Stimulated activated CD8-positive, alpha-beta memory T cell treated with anti-CD3 and anti-CD28 coated beads, Interleukin-4, amount 100 ng/mL, for 48 hours (primary cell): Measurements from ENCODE around the gene TRIM4.
A peak's percentile ranks its signal among the peaks of the same experiment; 100 is the strongest.
"Not testable (repeated sequence)": the region's sequence is repeated elsewhere in the genome, so short reads cannot be mapped to it uniquely, and the experiment has no call there.

Source experiments
- DNase-seq: peaks from one replicate; pipeline ENCODE4 v3.0.0-alpha.2; 2020

Gene TRIM4

DNA sequence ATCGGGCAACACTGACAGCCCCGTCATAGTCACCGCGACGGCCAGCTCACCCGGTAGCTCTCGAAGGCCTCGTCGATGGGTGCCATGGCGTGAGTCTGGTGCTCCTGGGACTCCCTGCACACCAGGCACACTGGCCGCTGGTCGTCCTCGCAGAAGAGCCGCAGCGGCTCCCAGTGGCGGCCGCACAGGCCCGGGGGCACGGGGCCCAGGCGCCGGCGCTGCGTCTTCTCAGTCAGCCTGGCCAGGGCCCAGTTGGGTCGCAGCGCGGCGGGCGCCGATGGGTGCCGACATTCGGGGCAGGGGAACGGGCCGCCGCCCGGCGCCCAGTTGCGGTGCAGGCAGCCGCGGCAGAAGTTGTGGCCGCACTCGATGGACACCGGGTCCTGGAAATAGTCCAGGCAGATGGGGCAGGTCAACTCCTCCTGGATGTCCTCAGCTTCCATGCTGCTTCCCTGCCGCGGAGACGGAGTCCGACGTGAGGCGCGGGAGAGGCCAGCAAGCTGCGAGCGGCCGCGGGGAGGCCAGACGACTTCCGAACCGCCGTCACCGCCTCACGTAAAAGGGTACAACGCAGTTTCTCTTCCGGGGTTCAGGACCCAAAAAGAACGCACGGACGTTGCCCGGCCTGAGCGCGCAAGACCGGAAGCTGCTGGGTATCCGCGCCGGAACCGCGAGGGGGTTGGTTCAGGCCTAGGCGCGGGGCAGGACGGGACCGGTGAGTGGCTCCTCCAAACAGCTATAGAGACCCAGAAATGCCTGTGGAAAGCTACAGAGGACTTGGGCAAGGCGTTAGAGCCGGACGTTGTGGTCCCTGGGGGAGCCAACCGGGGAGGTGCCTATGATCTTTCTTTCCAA lies at the start of gene TRIM4:
TRIM4 (minus strand) TSS at position 572 of the 855 bp plus-strand sequence; CDS start at position 443, 129 bp downstream.
- DNase-seq = peak; percentile 94

- no peak for DNase-seq
These were observed 39.4 kb upstream of the TRIM4 start for GRCh38 chr7:99958564-99959227.

DNA sequence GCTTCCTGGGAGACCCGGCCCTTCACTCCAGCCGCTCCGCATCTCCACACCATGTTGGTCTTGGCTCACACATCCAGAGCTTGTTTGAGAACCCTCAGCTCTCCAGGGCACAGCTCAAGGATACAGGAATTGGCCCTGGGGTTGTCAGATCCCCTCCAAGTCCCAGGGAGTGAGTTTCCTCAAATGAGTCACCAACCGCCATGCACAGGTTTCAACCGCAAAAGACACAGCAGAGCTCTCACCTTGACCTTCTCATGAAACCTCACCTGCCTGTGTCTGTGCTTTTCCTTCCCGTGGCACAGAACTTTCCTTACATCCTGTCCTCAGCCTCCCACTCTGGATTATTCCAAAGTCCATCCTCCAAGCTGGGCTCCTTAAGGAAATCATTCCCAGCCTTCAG lies 35.9 kb upstream of the TRIM4 start:
- DNase-seq = no peak

DNA sequence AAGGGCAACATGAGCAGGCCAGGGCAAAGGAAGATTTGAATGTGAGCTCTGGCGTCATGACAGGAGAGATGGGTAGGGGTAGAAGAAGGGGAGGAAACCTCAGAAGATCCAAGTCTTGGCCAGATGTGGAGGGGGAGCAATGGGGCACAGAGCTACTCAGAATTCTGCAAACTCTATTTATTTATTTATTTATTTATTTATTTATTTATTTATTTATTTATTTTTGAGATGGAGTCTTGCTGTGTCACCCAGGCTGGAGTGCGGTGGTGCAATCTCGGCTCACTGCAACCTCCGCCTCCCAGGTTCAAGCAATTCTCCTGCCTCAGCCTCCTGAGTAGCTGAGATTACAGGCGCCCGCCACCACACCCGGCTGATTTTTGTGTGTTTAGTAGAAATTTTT lies 35.3 kb upstream of the TRIM4 start:
- DNase-seq = not testable (repeated sequence)

DNA sequence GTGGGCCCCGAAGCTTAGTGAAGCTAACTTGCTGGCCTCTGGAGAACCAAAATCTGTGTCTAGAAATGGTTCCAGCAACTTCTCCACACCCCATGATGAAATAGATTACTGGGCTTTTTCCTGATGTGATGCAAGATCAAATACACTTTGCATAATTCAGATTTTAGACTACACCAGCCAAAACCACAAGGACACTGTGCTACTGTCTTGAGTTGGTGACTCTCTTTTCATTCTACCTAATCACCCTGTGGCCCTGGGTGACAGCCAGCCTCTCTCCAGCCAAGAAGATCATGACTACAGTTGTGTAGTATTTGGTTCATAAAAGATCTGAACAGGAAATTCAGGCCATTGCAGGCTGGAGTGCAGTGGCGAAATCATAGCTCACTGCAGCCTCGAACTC lies 34.3 kb upstream of the TRIM4 start:
- DNase-seq = no peak

DNA sequence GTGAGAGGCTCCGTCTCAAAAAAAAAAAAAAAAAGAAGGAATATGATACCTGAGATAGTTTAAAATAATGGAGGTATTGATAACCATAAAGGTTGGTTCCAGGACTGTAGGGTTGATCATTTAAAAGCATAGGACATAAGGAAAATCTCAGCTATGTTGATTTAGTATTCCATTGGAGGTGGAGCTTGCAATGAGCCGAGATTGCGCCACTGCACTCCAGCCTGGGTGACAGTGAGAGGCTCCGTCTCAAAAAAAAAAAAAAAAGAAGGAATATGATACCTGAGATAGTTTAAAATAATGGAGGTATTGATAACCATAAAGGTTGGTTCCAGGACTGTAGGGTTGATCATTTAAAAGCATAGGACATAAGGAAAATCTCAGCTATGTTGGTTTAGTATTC lies 33.3 kb upstream of the TRIM4 start:
- not testable (repeated sequence) for DNase-seq

DNA sequence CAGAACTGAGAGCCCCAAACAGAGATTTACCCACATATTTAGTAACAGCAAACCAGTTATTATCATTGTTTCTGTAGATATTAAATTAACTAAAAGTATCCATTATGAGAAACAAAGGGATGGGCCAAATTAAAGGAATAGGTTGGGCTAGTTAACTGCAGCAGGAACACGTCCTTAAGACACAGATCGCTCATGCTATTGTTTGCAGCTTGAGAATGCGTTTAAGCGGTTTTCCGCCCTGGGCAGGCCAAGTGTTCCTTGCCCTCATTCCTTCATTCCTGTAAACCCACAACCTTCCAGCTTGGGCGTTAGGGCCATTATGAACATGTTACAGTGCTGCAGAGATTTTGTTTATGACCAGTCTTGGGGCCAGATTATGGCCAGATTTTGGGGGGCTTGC lies 31.5 kb upstream of the TRIM4 start:
- not testable (repeated sequence) for DNase-seq

GRCh38 chr7:99949645-99950228 lies 30.4 kb upstream of the TRIM4 start:
- no peak for DNase-seq

- DNase-seq = no peak
These were observed 28.3 kb upstream of the TRIM4 start for GRCh38 chr7:99947608-99948007.

- no peak for DNase-seq
These were observed 25.3 kb upstream of the TRIM4 start for GRCh38 chr7:99944497-99945070.

- no peak for DNase-seq
These were observed 24.5 kb upstream of the TRIM4 start for GRCh38 chr7:99943641-99944496.

GRCh38 chr7:99938296-99938695 lies 19.0 kb upstream of the TRIM4 start:
- no peak for DNase-seq

GRCh38 chr7:99935009-99935408 lies 15.7 kb upstream of the TRIM4 start:
- DNase-seq = not testable (repeated sequence)

GRCh38 chr7:99930376-99930775 lies 11.0 kb upstream of the TRIM4 start:
- no peak for DNase-seq

- DNase-seq = no peak
These were observed 10.4 kb upstream of the TRIM4 start for GRCh38 chr7:99929730-99930053.

DNA sequence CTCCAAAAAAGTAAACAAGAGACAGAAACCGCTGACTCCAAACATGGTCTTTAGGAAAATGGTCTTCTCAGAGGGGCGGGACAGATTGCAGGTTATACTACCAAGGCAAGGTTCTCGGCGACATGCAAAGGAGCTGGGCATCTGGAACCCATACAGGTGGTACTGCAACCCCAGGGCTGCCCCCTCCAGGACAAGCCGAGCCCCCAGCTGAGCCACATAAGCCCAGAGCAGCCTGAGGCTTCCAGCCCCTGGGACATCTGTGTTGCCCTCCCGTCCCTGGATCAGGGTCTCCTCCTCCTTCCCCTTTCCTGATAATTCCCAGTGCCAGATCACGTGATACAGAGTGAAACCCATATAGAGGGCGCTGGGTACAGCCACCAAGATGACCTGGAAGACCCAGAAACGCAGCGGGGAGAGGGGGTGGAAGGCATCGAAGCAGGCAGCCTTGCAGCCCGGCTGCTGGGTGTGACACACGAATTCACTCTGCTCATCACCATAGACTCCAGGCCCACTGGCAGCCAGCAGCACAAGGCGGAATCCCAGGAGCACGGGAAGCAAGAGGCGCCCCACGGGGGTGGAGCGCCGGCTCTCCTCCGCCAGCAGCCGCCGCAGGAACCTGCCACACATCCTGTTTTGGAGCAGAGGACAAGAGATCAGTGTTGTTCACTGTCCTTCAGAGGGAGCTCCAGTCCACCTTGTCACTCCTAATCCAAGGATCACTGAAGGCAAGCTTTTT lies 9.8 kb upstream of the TRIM4 start, which contains the start of gene GJC3:
GJC3 (minus strand) TSS at position 627 of the 736 bp plus-strand sequence; CDS start at position 627, 0 bp downstream.
- peak; percentile 55 for DNase-seq

DNA sequence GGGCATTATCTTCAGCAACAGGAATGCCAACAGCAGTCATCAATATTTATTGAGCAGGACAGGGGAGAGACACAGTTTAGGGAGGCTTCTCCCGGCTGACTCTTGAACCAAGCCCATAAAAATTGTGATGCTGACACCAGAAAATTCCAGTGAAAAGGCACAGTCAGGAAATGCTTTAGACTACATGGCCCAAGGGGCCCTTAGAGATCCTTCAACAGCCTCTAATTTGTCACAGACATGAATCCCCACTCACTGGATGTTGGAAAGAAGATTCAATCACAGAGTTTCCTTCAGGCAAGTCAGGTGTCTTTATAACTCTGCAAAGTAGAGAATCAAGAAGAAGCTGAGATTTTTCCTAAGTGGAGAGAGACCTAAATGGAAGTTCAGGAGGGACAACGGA lies 8.9 kb upstream of the TRIM4 start:
- no peak for DNase-seq

- no peak for DNase-seq
These were observed 8.2 kb upstream of the TRIM4 start for GRCh38 chr7:99927536-99927935.

GRCh38 chr7:99926321-99926720 lies 7.0 kb upstream of the TRIM4 start:
- DNase-seq = no peak

DNA sequence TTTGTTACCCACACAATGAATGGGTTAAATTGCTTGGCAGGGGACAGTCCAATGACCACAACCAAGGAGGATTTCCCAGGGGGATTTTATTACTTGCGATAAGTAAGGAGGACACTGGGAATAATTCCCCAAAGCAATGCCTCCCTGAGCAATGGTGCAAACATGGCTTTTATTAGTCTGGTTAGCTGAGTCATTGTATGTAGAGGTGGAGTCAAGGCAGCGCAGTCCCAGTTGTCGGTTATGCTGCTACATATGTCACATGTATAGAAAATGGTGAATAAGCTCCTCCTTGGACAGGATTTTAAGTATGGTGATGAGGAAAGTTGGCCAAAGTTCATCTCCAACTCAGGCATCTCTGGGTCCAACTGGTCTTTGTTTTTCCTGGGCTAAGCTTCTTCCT lies 3.9 kb upstream of the TRIM4 start:
- no peak for DNase-seq

GRCh38 chr7:99920149-99920548 lies 819 bp upstream of the TRIM4 start:
- no peak for DNase-seq

- no peak for DNase-seq
These were observed 433 bp upstream of the TRIM4 start for GRCh38 chr7:99919814-99920112.
